HepG2 (cell line): ENCODE measurements around the gene GRIN2D. TPM values are rescaled to one million over a fixed set of nuclear protein-coding genes. Genes with fewer than 3 reads are reported as not detected.

Source experiments
- AKNA ChIP-seq: sonication (generic); formaldehyde crosslinking; IDR thresholded peaks from 2 replicates; pipeline ENCODE4 v1.4.0; 2020; ENCODE audit warnings: missing genetic modification reagents, borderline replicate concordance
- ARID5B ChIP-seq: IDR thresholded peaks from 2 replicates; pipeline ENCODE4 v1.4.0; 2020; ENCODE audit warnings: mild to moderate bottlenecking, missing genetic modification reagents
- IKZF1 ChIP-seq: fragments of 450-650 bp; IDR thresholded peaks from 2 replicates; pipeline ENCODE4 v1.7.1; 2016
- MBNL3 ChIP-seq: fragments of 250-450 bp; sonication (Bioruptor Pico); conservative IDR thresholded peaks from 2 replicates; pipeline ENCODE4 v1.8.0; 2022; ENCODE audit warnings: mild to moderate bottlenecking, inconsistent platforms
- NFRKB ChIP-seq: fragments of 450-650 bp; IDR thresholded peaks from 2 replicates; pipeline ENCODE4 v1.6.1; 2017
- PAF1 ChIP-seq: IDR thresholded peaks from 2 replicates; pipeline ENCODE4 v1.6.1; 2016; ENCODE audit warnings: missing genetic modification reagents, missing compliant biosample characterization
- SAP130 ChIP-seq: IDR thresholded peaks from 2 replicates; pipeline ENCODE4 v1.6.1; 2016; ENCODE audit warnings: low read depth
- SIX1 ChIP-seq: sonication (generic); formaldehyde crosslinking; IDR thresholded peaks from 2 replicates; pipeline ENCODE4 v1.4.0; 2020; ENCODE audit warnings: missing genetic modification reagents, borderline replicate concordance
- SP5 ChIP-seq: IDR thresholded peaks from 2 replicates; pipeline ENCODE4 v1.6.1; 2016; ENCODE audit warnings: low read depth, borderline replicate concordance
- SSRP1 ChIP-seq: IDR thresholded peaks from 2 replicates; pipeline ENCODE4 v1.6.1; 2016; ENCODE audit warnings: control low read depth
- TP53 ChIP-seq: sonication (generic); formaldehyde crosslinking; conservative IDR thresholded peaks from 2 replicates; pipeline ENCODE4 v1.4.0; 2020; ENCODE audit warnings: missing genetic modification reagents
- ZBTB38 ChIP-seq: sonication (generic); formaldehyde crosslinking; IDR thresholded peaks from 2 replicates; pipeline ENCODE4 v1.5.1; 2020; ENCODE audit warnings: mild to moderate bottlenecking, missing genetic modification reagents
- ZFP37 ChIP-seq: sonication (generic); formaldehyde crosslinking; IDR thresholded peaks from 2 replicates; pipeline ENCODE4 v1.4.0; 2020; ENCODE audit warnings: missing genetic modification reagents, borderline replicate concordance
- ZNF3 ChIP-seq: IDR thresholded peaks from 2 replicates; pipeline ENCODE4 v1.7.0; 2017; ENCODE audit warnings: inconsistent platforms
- ZNF598 ChIP-seq: sonication (generic); formaldehyde crosslinking; IDR thresholded peaks from 2 replicates; pipeline ENCODE4 v1.5.1; 2020; ENCODE audit warnings: mild to moderate bottlenecking, missing genetic modification reagents, borderline replicate concordance
- ZNF746 ChIP-seq: sonication (generic); formaldehyde crosslinking; IDR thresholded peaks from 2 replicates; pipeline ENCODE4 v1.8.0; 2022; ENCODE audit warnings: mild to moderate bottlenecking, missing genetic modification reagents
- ZNF788 ChIP-seq: sonication (generic); formaldehyde crosslinking; IDR thresholded peaks from 2 replicates; pipeline ENCODE4 v1.5.0; 2020; ENCODE audit warnings: mild to moderate bottlenecking, missing genetic modification reagents, borderline replicate concordance
- ZSCAN20 ChIP-seq: sonication (generic); formaldehyde crosslinking; IDR thresholded peaks from 2 replicates; pipeline ENCODE4 v1.4.0; 2020; ENCODE audit warnings: missing genetic modification reagents, mild to moderate bottlenecking, borderline replicate concordance
- polyA plus RNA-seq, 8 experiments: library from polyadenylated mRNA; depleted of rRNA in 3 of 8; stranded (reverse) in 7 of 8; unstranded in 1 of 8; fragments of >200 nt; fragmentation: Illumina TruSeq in 4 of 8; extraction: Trizol in 4 of 8; gene quantifications; 2 replicates each; pipeline versions ENCODE4 v1.2.1 to v1.2.3, GENCODE V29; 2011 to 2016; ENCODE audit warnings: low read depth in 4 of 8, missing spikeins in 1 of 8, mixed read lengths in 1 of 8; ENCODE audit not compliant: insufficient read depth in 1 of 8
- total RNA-seq, 5 experiments: library from RNA; depleted of rRNA; stranded (reverse); fragments of >200 nt; fragmentation: Illumina TruSeq; extraction: Trizol; gene quantifications; 2 replicates each; pipeline ENCODE4 v1.2.3, GENCODE V29; 2016; ENCODE audit warnings: low read depth in 1 of 5
- TF ChIP-seq, protein P1 (sequence below): sonication (generic); formaldehyde crosslinking; IDR thresholded peaks from 2 replicates; pipeline ENCODE4 v1.5.0; 2020; ENCODE audit warnings: missing genetic modification reagents

The GRIN2D gene
- total and polyA plus RNA-seq, 2 of the 13 experiments (the other 11 are each of a cell fraction or from before 2014, with no cell fraction given) = 0.02 to 0.13 TPM

GRCh38 chr19:48363500-48363809 lies 30.0 kb upstream of the GRIN2D start (continued):
- TF ChIP-seq, protein P1, sequence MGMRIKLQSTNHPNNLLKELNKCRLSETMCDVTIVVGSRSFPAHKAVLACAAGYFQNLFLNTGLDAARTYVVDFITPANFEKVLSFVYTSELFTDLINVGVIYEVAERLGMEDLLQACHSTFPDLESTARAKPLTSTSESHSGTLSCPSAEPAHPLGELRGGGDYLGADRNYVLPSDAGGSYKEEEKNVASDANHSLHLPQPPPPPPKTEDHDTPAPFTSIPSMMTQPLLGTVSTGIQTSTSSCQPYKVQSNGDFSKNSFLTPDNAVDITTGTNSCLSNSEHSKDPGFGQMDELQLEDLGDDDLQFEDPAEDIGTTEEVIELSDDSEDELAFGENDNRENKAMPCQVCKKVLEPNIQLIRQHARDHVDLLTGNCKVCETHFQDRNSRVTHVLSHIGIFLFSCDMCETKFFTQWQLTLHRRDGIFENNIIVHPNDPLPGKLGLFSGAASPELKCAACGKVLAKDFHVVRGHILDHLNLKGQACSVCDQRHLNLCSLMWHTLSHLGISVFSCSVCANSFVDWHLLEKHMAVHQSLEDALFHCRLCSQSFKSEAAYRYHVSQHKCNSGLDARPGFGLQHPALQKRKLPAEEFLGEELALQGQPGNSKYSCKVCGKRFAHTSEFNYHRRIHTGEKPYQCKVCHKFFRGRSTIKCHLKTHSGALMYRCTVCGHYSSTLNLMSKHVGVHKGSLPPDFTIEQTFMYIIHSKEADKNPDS (CRISPR knock-in tag) = peak; percentile 82; the same call in 1 of the 2 replicates
- TF ChIP-seq TP53 (CRISPR knock-in tag) = peak; percentile 80; the same call in 1 of the 2 replicates
- no peak for TF ChIP-seq IKZF1
- TF ChIP-seq AKNA (CRISPR knock-in tag) = 0 out of 2 replicates have a peak, but pooled peaks have one; percentile 46
- 0 out of 2 replicates have a peak, but pooled peaks have one; percentile 56 for TF ChIP-seq ZNF598 (CRISPR knock-in tag)
- no peak for TF ChIP-seq ZFP37 (CRISPR knock-in tag)
- no peak for TF ChIP-seq MBNL3
- no peak for TF ChIP-seq SAP130 (CRISPR knock-in tag)
- TF ChIP-seq ZNF3 (CRISPR knock-in tag) = no peak
- TF ChIP-seq ZSCAN20 = 0 out of 2 replicates have a peak, but pooled peaks have one; percentile 21
- no peak for TF ChIP-seq ARID5B (CRISPR knock-in tag)
- no peak for TF ChIP-seq ZNF788
- no peak for TF ChIP-seq ZNF746
- TF ChIP-seq NFRKB = no peak
- TF ChIP-seq ZBTB38 = no peak
- 0 out of 2 replicates have a peak, but pooled peaks have one; percentile 5 for TF ChIP-seq SP5 (CRISPR knock-in tag)
- no peak for TF ChIP-seq PAF1 (CRISPR knock-in tag)
- TF ChIP-seq SSRP1 = peak; percentile 61; the same call in 1 of the 2 replicates
- no peak for TF ChIP-seq SIX1 (CRISPR knock-in tag)
